GM18861 (cell line): ENCODE measurements around the gene HIC2.
"Not testable (repeated sequence)": the region's sequence is repeated elsewhere in the genome, so short reads cannot be mapped to it uniquely, and the experiment has no call there.

Experiments used
- ATAC-seq: cut with Tn5 transposase; IDR thresholded peaks from one replicate; pipeline ENCODE4 v1.9.1; 2021; ENCODE audit not compliant: unreplicated experiment

The HIC2 gene

DNA sequence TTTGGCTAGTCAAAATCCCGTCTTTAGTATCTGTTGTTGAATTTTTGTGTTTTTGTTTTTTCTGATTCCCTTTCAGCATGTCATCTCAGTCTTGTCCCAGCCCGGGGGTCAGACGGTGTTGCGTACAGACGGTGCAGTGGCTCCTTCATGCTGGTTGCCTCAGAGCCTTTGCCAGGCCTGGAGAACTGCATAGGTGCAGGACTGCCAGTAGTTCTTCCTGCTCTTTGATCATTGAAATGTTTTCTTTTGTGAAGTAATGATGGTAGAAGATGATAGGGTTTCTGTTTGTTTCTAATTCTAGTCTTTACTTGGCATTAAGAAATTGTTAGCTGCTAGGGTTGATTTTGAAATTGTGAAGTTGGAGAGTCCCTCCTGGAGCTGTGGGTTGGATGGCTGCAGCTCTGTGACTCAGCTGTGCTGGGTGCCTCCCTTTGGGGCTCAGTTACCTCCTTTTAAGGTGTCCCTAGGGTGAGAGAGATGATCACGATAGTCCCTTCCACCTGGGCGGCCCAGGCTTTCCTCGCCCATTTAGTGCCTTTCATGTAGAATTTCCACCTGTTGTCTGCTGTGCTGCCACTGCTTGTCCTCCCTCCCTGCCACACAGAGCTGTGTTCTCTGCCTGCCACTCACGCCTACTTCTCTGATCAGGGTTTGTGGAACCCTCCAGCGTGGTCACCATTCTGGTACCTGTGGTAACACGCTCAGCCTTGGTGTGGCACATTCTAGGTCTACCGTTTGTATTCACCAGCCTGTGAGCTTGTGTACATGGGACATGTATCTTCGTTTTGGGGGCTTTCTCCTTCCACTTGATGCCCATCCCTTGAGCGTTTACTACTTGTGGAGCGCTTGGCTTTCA lies 17.4 kb downstream of the HIC2 start:
- ATAC-seq, result not testable (repeated sequence)

DNA sequence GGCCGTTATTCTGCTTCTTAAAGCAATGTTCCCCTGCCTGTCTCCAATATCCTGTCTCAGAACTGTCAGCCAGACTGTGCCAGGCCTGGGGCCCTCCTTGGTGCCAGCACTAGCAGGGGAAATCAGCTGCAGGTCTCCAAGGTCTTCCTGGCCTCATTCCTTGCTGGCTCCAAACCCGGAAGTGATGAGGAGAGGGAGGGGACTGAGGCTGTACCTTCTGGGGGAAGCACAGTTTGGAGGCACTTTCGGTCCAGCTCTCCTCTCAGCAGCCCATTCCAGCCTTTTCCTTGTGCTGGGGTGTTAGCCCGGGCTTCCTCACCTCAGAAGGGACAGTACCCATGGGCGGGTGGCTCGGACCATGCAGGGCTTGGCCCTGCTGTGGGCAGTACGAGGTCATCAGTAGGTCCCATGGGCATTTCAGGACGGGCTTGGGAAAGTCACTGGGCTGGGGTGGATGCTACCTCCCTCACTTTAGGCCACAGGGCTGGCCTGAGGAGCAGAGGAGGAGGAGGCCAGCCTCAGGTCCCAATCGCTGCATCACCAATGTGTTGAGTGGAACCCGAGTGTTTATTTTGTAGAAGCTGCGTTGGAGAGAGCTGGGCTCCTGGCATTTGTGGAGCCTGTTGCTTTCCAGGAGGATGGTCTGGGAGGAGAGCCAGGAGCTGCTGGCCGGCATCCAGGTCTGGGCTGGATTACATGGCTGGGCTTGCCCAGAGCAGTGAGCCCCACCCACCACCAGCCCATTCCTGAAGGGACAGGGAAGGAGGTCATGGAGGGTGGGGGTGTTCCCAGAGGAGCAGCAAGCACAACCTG lies 19.0 kb downstream of the HIC2 start:
- not testable (repeated sequence) for ATAC-seq

DNA sequence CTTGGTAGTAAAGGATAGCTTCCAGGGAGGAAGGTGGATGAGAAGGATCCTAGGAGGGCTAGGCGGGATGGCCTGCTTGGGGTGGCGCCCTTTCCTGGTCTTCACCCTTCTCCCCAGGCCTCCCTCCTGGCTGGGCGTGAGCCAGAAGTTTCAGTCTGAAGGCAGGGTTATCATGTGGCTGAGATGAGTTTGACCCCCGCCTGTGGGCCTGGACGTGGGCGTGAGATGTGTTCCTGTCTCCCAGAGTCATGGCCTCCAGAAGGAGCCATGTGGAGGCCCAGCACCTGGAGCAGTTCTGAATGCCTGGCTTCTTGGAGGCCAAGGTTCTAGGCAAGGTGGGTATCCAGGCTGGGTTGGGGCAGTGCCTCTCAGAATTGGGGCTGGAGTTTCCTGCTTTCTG lies 20.8 kb downstream of the HIC2 start:
- ATAC-seq, result not testable (repeated sequence)

DNA sequence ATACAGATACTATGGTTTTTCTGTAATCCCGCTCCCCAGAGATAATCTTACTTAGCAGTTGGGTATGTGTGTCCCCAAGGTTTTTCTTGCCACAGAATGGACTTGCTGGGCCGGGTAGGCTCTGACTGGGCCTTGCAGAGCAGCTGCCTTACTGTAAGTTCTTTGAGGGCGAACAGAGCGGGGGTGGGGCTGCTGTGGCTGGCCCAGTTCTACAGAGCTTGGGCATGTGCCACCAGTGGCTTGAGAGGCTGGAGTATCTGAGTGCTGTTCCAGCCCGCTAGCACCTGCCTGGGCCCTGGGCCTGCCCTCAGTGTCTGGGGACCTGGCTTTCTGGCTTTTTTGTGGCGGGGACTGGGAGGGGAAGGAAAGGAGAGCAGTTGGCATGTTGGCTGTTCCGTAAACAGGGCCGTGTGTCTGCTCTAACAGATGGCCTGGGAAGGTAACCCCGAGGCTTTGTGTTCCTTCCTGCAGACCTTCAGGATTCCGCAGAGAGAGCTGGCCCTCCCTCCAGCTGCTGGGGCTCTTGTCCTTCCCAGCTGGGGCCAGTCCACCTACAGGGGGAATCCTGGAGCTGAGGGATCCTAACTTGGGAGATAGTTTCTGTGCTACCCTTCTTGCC lies 23.0 kb downstream of the HIC2 start:
- not testable (repeated sequence) for ATAC-seq

DNA sequence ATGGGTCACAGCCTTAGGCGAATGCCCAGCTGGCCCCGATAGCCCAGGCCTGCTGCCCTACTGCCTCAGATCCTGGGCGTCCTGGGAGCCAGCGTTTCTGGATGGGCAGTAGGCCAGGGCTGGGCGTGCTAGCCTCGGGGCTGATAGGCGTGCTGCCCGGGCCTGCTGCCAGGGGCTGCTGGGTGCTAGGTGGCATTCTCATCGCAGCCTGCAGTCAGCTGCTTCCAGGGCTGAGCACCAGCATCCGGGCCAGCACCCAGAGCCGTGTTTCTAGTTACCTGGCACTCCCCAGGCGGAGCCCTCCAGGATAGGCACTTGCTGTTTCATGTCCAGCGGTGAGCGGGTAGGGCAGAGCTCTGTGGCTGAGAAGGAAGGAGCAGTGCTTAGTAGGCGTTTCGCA lies 23.5 kb downstream of the HIC2 start:
- not testable (repeated sequence) for ATAC-seq

DNA sequence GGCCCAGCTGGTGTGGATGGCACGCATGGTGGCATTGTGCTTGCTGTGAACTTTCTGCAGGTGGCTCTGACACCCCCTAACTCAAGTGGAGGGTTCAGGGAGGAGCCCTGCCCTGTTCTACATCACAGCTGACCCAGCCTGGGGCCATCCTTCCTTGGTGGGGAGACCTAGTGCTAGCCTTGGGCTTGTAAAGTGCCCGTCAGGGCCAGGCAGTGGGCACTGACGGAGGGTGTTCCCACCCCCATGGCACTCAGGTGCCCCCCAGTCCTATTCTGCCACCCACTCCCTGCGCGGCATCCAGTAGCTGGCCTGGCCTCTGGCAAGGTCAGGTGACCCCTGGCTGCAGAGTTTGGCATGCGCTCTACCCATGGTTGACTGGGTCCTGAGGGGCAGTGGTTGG lies 24.0 kb downstream of the HIC2 start:
- not testable (repeated sequence) for ATAC-seq

DNA sequence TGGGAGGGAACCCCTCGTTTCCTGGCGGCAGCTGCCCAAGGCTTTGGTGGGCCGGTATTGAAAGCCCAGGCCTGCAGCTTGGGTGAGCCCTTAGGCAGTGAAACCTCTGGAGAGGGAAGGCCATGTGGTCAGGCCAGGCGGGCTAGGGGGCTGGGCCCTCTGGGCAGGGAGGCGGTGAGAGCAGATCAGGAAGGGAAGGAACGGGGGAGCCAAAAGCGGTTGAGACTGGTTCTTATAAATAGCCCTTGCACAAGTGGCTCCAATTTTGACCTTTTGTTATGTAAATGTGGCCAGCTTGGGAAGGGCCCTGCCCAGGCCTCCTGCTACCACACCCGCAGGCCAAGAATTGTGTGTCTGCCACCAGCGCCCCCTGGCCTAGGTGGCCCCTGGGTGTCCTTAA lies 25.0 kb downstream of the HIC2 start:
- not testable (repeated sequence) for ATAC-seq

DNA sequence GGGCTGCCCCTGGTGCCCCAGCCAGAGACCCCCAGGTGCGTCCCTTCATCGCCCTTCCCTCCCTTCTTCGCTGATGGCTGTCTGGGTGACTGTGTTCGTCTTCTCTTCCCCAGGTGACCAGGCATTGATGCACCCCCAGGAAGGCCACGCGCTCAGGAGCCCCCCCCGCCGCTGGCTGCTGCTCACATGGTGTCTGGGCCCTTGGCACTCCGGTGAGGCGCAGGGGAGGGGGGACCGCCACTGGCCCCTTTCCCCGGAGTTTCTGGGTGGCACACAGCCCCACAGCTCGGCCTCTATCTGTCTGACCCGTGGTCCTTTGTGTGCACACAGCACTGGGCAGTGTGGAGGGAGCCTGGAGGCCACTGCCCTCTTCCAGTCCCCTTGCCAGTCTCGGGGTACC lies 25.5 kb downstream of the HIC2 start:
- ATAC-seq, result not testable (repeated sequence)

DNA sequence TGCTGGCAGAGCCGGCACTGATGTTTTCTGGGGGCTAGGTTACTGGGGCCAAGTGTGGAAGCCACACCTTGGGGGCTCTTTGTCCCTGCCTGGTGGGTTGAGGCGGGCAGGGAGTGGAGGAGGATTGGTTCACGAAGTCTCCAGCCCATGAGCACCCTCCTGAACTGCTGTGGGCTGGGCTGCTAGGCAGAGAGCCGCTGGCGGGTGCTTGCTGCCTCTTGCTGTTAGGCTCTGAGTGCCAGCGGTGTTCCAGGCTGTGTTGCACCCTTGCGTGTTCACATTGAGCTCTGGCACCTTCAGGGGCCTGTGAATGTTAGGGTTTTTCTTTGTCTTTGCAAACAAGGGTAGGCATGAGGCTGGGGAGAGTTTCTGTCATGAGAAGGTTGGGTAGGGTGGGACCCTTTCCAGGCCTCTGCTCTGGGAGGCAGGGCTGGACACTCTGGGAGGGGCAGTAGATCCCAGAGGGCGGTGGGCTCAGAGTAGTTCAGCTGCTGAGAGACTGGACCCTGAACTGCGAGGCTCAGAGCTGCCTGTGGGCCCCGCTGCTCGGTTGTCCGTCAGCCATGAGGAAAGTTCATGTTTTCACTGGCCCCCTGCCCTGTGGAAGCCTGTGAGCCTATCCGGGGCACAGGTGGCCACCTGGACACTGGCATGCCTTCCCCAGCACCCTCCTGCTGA lies 26.0 kb downstream of the HIC2 start:
- no peak for ATAC-seq

DNA sequence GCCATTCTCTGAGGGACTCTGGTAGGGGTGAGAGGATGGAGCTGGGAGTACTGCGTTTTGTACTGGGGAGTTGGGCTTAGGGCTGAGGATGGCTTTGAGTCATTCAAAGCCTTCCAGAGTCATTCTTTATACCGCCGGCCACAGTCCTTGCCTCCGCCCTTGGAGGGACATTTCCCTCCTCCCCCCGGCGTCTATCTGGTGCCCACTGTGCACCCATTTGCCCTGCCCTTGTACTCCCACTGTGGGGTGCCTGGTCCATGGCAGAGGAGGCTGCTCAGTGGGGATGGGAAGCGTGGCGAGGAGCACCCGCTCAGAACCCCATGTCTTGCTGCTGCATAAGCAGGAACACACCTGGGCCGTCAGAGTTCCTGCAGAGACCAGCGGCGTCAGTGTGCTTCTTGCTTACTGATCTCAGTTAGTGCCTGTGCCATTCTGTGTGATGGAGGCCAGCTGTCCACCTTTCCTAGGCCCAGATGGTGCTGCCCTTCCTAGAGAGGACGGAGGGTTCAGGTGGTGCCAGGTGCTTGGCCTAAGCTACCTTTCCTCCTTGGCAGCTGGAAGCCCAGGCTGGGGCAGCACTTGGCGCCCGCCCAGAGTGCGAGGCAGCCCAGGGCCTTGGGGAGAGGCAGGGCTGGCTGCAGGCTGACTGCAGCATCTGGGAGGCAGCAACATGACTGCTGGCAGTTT lies 26.7 kb downstream of the HIC2 start:
- no peak for ATAC-seq

DNA sequence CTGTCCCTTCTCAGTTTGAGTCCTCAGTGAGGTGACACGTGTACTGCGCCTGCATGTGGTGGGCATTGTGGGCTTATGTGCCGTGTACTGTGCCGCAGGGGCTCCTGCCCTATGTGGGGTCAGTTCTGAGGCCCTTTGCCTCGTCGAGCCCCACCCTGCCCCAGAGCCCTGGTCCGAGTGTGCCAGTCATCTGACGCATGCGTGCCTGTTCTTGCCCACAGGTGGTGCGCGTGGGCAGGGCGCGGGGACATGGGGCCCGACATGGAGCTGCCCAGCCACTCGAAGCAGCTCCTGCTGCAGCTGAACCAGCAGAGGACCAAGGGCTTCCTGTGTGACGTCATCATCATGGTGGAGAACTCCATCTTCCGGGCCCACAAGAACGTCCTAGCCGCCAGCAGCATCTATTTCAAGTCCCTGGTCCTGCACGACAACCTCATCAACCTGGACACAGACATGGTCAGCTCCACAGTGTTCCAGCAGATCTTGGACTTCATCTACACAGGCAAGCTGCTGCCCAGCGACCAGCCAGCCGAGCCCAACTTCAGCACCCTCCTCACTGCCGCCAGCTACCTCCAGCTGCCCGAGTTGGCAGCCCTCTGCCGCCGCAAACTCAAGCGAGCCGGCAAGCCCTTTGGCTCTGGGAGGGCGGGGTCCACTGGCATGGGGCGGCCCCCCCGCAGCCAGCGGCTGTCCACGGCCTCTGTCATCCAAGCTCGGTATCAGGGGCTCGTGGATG lies 27.7 kb downstream of the HIC2 start:
- no peak for ATAC-seq

DNA sequence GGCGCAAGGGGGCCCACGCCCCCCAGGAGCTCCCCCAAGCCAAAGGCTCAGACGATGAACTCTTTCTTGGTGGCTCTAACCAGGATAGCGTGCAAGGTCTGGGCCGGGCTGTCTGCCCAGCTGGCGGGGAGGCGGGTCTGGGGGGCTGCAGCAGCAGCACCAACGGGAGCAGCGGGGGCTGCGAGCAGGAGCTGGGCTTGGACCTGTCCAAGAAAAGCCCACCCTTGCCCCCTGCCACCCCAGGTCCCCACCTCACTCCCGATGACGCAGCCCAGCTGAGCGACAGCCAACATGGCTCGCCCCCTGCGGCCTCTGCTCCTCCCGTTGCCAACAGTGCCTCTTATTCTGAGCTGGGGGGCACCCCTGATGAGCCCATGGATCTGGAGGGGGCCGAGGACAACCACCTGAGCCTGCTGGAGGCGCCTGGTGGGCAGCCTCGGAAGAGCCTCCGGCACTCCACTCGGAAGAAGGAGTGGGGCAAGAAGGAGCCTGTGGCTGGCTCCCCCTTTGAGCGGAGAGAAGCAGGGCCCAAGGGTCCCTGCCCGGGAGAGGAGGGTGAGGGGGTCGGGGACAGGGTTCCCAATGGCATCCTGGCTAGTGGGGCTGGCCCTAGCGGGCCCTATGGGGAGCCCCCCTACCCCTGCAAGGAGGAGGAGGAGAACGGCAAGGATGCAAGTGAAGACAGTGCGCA lies 28.4 kb downstream of the HIC2 start:
- ATAC-seq, result no peak

DNA sequence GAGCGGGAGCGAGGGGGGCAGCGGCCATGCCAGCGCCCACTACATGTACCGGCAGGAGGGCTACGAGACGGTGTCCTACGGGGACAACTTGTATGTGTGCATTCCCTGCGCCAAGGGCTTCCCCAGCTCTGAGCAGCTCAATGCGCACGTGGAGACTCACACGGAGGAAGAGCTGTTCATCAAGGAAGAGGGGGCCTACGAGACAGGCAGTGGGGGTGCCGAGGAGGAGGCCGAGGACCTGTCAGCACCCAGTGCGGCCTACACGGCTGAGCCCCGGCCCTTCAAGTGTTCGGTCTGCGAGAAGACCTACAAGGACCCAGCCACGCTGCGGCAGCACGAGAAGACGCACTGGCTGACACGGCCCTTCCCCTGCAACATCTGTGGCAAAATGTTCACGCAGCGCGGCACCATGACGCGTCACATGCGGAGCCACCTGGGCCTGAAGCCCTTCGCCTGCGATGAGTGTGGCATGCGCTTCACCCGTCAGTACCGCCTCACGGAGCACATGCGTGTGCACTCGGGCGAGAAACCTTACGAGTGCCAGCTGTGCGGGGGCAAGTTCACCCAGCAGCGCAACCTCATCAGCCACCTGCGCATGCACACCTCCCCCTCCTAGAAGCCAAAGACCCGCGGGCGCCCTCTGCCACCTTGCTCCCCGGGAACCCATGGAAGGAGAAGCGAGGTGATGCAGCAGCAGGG lies 29.1 kb downstream of the HIC2 start:
- ATAC-seq, result no peak

DNA sequence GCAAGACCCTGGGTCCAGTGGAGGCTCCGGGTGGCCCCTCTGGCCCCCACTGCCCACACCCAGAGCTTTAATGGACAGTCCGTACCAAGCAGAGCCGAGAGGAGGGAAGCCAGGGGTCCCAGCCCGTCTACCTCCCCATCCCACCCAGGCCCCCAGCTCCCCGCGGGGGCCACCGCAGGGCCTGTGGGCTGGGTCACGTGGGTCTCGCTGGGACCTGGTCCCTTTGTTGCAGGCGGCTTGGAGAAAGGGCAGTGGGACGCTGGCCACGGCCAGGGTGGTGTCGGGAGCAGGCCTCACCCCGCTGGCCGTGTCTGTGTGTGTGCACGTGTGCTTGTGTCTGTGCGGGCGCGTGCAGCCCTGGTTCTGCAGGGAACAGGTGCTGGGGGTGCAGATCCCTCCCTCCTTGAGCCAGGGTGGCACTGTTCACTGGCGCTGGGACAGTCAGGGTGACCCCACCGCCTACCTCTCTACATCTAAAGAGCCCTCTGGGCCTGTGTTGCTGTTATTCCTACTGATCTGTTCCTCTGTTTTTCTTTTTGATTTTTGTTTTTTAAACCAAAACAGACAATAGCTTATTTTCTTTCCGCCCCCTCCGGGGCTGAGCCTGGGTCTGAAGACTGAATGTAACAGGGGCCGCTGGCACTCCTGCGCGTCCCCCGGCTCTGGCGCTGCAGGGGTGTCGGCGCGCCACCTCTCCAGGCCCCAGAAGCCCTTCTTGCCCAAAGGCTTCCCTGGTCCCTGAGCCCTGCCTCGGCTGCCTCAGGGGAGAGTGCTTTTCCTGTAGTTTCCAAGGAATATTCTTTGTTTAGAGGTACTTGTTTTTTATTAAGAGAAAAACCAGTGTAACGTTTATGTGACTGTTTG lies 29.9 kb downstream of the HIC2 start:
- no peak for ATAC-seq

DNA sequence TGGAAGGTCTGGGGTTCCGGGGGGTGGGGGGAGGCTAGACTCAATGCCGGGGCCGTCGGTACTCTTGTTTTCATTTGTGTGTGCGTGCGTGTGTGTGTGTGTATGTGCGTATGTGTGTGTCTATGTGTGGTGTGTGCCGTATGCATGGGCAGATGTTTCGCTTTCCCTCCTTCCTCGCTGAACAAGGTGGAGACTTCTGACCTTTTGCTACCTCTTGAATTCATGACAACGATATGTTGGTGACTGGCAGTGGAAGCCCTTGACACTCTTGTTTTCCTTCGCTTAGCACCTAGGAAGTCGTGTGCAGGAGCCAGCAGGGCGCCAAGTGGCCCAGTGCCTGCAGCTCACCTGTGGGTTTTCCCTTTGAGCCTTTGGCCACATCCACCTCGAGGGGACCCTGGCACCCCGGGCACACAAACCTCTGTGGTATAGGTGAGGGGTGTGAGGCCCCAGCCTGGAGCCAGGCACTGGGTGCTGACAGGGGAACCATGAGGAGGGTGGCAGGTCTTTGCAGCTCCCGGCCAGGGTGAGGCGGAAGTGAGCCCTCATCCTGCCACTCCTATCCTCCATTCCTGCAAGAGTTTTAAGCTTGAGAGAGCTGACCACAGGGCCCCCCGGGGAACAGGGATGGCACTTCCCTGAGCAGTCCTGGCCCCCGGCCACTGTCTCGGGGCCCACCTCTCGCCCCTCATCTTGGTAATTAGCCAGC lies 30.7 kb downstream of the HIC2 start:
- no peak for ATAC-seq

DNA sequence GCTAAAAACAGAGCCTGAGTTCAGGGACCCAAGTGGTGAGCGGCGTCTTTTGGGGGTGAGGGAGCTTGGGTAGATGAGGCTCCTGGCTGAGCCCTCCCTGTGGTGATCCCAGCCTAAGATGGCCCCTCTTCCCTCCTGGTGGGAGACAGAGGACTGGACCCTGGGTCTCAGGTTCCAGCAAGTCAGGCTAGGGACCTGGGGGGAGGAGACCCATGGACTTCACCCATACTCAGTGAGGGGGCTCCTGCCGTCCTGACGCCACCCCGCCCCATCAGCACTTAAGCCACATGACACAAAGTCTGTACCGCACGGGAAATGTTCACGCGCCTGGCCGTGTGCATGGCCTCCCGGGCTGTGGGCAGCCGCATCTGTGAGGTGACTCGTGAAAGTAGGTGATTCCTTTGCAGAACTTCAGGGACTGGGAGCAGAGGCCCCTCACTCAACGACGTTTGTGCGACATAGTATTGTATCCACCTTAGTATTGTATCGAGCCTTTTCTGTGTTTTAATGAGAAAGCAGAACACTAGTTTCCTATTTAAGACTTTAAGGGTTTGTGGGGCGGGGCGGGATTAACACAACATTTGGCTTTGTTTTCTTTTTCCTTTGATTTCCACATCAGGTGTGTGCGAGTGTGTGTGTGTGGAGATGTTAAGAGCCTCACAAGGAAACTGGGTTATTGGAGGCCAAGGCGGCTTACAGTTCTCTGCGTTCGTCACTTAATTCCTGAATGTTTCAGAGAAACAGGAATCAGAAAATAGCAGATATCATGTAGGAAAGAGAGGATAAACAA lies 31.7 kb downstream of the HIC2 start:
- ATAC-seq, result no peak
